HTR-8/SVneo (cell line): Measurements from ENCODE around the gene CABP4.
A peak's percentile ranks its signal among the peaks of the same experiment; 100 is the strongest.
"Not testable (repeated sequence)": the region's sequence is repeated elsewhere in the genome, so short reads cannot be mapped to it uniquely, and the experiment has no call there.

Source experiments
- DNase-seq: peaks from one replicate; pipeline ENCODE4 v3.0.0; 2011; ENCODE audit warnings: low spot score, mixed read lengths; ENCODE audit not compliant: insufficient read length
- FAIRE-seq: peaks from 2 replicates; lab custom pipeline; 2011; peaks lifted over from hg19 to GRCh38; lab: Jason Lieb, UNC

CABP4 gene

GRCh38 chr11:67450796-67451657 lies 4.1 kb upstream of the CABP4 start:
- FAIRE-seq: peak; percentile 40
- DNase-seq: no peak

GRCh38 chr11:67451658-67451976 lies 3.5 kb upstream of the CABP4 start:
- FAIRE-seq (no peak), DNase-seq (no peak)

GRCh38 chr11:67452141-67452952 lies 2.8 kb upstream of the CABP4 start, which contains the start of gene GPR152:
Gene GPR152 (minus strand): TSS chr11:67452729. CDS start chr11:67452724, 5 bp downstream.
- FAIRE-seq (no peak), DNase-seq (no peak)

GRCh38 chr11:67453816-67454732 lies 1.1 kb upstream of the CABP4 start:
- no peak for FAIRE-seq
- no peak for DNase-seq

GRCh38 chr11:67456068-67456705 lies 1.0 kb downstream of the CABP4 start:
- DNase-seq (no peak), FAIRE-seq (no peak)

- FAIRE-seq: no peak
- no peak for DNase-seq
Observed at GRCh38 chr11:67457453-67457852, 2.3 kb downstream of the CABP4 start.

GRCh38 chr11:67458266-67458665 lies 3.1 kb downstream of the CABP4 start:
- FAIRE-seq (no peak), DNase-seq (no peak)

GRCh38 chr11:67463186-67463585 lies 8.0 kb downstream of the CABP4 start:
- DNase-seq (no peak), FAIRE-seq (no peak)

- peak; percentile 56 for DNase-seq
- FAIRE-seq: peak; percentile 42
Observed at GRCh38 chr11:67463680-67464410, 8.7 kb downstream of the CABP4 start.

- peak; percentile 92 for FAIRE-seq
- peak; percentile 98 for DNase-seq
Observed at GRCh38 chr11:67464411-67465188, 9.4 kb downstream of the CABP4 start.

GRCh38 chr11:67465189-67465510 lies 10.0 kb downstream of the CABP4 start:
- DNase-seq: no peak
- FAIRE-seq: no peak

GRCh38 chr11:67465530-67465929 lies 10.4 kb downstream of the CABP4 start:
- FAIRE-seq, DNase-seq: not testable (repeated sequence)

GRCh38 chr11:67466367-67466766 lies 11.2 kb downstream of the CABP4 start:
- FAIRE-seq: no peak
- DNase-seq: no peak

- DNase-seq (no peak), FAIRE-seq (no peak)
Observed at GRCh38 chr11:67466962-67467771, 12.0 kb downstream of the CABP4 start.

- no peak for FAIRE-seq
- no peak for DNase-seq
Observed at GRCh38 chr11:67468056-67468455, 12.9 kb downstream of the CABP4 start.

GRCh38 chr11:67468456-67468758 lies 13.3 kb downstream of the CABP4 start:
- DNase-seq: no peak

GRCh38 chr11:67468759-67469507 lies 13.8 kb downstream of the CABP4 start, which contains the start of gene TMEM134:
Gene TMEM134 (minus strand): TSS chr11:67469251. CDS start chr11:67469192, 59 bp downstream.
- FAIRE-seq: peak; percentile 96
- peak; percentile 98 for DNase-seq

More at GRCh38 chr11:67468456-67468758, 13.3 kb downstream of the CABP4 start:
- no peak for FAIRE-seq
